GM18868 (cell line): Measurements from ENCODE around the gene CYTH1.
"Not testable (repeated sequence)": the region's sequence is repeated elsewhere in the genome, so short reads cannot be mapped to it uniquely, and the experiment has no call there.

Experiments
- ATAC-seq: cut with Tn5 transposase; IDR thresholded peaks from one replicate; pipeline ENCODE4 v1.9.1; 2021; ENCODE audit warnings: mild to moderate bottlenecking, moderate library complexity; ENCODE audit not compliant: unreplicated experiment

Gene CYTH1

DNA sequence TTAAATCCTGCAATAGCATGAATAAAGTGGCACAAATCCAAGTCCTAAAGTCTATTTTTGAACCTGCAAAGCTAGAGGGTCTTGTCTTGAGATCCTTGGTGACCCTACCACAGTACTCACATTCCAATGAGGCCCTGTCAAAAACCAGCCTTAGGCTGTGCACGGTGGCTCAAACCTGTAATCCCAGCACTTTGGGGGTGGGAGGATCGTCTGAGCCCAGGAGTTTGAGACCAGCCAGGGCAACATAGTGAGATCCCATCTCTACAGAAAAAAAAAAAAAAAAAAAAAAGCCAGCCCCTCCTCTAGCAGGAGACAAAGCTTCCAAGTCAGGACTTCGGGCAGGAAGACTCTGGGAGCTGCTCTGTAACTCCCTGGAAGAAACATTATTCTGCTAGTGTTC, 16.3 kb downstream of the CYTH1 start:
- ATAC-seq: no peak

- ATAC-seq: no peak
Measured at GRCh38 chr17:78764871-78765270, 17.2 kb downstream of the CYTH1 start.

DNA sequence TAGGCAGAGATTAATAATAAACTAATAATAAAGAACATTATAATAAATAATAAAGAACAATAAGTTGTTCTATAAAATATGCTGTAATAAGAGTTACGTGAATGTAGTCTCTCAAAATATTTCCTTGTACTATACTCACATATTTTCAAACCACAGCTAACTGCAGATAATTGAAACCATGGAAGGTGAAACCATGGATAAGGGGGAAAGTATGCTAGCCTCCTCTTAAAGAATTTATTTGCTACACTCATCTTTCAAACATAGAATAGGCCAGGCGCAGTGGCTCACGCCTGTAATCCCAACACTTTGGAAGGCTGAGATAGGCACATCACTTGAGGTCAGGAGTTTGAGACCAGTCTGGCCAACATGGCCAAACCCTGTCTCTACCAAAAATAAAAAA, 18.5 kb downstream of the CYTH1 start:
- no peak for ATAC-seq

GRCh38 chr17:78761789-78762406, 20.2 kb downstream of the CYTH1 start:
- ATAC-seq: no peak

GRCh38 chr17:78759969-78760352, 22.1 kb downstream of the CYTH1 start:
- no peak for ATAC-seq

- ATAC-seq: peak; percentile 70
Measured at GRCh38 chr17:78759203-78759968, 22.7 kb downstream of the CYTH1 start.

DNA sequence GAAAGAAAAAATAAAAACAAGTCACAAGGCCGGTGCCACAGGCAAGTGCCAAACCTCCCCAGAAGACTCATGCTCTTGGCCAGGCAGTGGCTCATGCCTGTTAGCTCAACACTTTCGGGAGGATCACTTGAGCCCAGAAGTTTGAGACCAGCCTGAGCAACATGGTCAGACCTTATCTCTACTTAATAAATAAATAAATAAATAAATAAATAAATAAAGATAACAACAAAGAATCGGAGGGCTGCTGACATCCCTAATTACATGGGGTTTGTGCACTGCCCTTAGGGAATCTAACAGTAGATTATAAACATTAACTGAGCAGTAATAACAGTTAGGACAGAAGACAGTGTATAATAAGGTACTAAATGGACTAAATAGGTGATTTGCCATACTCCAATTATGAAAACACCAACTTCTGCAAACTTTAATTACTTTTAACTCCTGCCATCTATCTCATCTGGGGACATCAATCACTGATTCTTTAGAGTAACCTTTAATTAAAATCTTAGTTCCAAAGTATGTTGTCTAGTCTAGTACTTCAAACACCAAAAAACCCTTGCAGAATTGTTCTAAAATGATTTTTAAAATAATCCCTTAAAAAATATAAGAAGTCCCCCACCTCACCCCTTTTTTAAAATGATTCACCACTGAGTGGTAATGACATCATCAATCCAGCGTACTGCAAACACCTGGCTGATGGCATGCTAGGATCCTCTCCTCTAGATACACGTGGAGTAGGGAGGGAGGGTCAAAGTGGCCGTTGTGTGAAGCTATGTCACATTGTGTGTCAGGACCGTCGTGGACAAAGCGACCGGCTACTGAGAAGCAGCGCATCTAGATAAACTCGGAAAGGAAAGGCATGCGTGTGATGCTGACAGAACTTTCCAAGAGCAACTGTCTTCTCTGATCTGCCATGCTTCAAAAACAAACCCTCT, 28.5 kb downstream of the CYTH1 start:
- no peak for ATAC-seq

DNA sequence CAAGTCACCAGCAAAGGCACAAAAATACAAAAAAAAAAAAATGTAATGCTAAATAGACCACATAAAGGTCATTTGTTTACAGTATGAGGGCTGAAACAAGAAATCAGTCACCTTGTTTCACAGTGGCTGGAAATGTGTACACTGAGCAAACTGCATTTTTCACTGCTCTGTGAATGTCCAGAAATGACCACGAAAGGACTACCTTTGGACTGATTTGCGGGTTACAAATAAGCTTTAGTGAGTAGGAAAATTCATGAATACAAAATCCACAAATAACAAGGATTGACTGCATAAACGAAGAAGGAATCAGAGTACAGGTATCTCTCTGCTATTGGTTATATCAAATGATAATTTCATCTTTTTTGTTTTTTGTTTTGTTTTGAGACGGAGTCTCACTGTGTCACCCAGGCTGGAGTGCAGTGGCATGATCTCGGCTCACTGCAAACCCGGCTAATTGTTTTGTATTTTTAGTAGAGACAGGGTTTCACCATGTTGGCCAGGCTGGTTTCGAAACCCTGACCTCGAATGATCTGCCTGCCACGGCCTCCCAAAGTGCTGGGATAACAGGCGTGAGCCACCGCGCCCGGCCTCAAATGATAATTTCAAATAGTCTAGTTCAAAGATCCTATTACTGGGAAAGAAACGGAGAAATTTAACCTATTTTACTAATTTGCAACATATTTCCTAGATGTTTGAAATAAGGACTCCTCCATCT, 30.5 kb downstream of the CYTH1 start:
- no peak for ATAC-seq

DNA sequence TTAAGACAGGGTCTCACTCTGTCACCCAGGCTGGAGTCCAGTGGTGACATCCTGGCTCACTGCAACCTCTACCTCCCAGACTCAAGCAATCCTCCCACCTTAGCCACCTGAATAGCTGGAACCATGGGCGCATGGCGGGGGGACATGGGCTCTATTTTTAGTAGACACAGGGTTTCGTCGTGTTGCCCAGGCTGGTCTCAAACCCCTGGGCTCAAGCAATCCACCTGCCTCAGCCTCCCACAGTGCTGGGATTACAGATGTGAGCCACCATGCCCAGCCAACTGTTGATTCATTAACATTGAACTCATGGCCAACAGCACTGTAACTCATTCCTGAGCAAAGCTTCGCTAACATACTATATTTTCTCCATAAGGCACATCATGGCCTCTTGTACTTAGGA, 31.1 kb downstream of the CYTH1 start:
- not testable (repeated sequence) for ATAC-seq

DNA sequence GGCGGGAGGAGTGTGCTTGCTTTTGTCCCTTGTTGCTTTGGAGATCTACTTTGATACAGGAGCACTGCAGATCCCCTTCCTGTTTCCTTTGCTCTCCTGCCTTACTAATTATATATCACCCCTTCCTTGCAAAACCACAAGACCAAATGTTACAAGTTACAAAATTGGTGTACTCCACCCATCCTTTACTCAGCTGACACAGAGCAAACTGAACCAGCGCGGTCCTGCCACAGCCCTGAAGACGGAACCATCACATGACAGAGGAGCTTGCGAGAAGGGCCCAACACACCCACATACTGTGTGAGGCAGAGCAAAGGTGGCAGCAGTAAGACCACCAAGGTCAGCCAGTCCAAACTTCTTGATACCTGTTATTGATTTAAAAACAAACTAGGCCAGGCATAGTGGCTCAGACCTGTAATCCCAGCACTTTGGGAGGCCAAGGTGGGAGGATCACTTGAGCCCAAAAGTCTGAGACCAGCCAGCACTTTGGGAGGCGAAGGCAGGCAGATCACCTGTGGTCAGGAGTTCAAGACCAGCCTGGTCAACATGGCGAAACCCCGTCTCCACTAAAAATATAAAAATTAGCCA, 33.2 kb downstream of the CYTH1 start:
- no peak for ATAC-seq

GRCh38 chr17:78748048-78748729, 33.9 kb downstream of the CYTH1 start:
- ATAC-seq: no peak

DNA sequence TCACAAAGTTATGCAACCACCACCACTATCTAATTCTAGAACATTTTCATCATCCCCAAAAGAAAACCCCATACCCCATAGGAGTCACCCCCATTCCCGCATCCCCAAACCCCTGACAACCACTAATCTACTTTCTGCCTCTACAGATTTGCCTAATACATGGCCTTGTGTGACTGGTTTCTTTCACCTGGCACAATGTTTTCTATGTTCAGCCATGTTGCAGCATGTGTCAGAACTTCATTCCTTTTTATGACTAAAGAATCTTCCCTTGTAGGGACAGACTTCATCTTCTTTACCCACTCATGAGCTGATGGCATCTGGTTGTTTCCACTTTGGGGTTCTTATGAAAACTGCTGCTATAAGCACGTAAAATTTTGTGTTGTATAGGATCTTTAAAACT, 34.6 kb downstream of the CYTH1 start:
- no peak for ATAC-seq

DNA sequence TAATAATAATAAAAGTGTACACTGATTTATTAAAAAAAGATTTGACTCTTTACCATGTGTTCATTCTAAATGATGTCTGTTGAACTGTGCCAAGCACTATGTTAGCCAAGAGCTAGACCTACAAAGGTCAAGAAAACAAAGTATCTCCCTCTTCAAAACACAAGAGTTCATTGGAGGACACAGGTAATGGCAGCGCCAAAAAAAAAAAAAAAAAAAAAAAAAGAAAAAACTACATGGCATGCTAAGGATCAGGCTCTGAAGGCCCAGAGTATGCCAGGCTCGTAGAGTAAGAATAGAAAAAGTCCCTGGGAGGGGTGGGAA, 35.2 kb downstream of the CYTH1 start:
- ATAC-seq: no peak

DNA sequence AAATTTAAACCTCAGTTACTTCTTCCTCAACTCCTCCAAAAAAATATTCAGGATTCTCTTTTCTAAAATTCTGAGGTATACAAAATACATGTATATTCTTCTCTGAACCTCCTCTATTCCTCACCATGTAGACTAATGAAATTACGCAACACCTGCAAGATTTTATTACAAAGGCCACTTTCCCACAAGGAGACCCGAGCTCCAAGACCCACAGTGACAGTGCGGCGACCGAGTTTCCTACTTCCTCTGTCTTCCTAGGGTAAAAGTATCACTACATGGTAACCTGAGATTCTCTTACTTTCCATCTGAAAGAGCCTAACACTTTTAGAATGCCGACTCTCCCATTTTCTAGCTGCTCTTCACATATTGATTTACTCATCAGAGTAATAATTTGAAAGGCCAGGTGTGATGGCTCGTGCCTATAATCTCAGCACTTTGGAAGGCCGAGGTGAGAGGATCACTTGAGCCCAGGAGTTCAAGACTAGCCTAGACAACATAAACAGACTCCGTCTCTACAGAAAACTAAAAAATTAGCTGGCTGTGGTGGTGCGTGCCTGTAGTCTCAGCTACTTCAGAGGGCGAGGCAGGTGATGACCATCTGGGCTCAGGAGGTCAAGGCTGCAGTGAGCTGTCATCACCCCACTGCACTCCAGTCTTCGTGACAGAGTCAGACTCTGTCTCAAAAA, 35.7 kb downstream of the CYTH1 start:
- no peak for ATAC-seq

- no peak for ATAC-seq
Measured at GRCh38 chr17:78745407-78746088, 36.5 kb downstream of the CYTH1 start.

- no peak for ATAC-seq
Measured at GRCh38 chr17:78742901-78743300, 39.2 kb downstream of the CYTH1 start.

DNA sequence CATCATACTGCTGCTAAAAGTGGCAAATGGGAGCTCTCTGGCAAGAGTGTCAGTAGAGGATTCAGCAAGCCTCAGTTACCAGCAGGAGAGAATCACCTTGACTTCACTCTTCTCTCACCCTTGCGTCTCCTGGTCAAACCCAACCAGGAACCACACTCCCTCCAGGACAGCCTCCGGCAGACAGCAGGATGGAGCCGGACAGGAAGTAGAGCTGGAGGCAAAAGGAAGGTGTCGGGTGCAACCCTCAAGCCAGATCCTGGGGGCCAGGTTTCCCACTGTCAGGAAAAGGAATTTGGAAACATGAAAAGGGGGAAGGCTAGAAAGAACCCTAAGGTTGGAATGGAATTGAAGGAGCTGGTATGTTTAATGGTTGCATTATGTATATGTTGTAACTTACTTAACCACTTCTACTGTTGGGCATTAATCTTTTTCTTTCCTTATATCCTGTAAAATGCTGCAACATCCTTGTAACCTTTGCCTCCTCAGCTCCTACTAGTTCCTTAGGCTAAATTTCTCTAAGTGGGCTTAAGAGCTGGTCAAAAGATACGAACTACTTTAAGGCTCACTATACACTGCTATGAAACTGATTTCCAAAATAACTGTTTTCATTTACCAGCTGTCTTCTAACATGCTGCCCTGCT, 40.3 kb downstream of the CYTH1 start:
- ATAC-seq: no peak

- no peak for ATAC-seq
Measured at GRCh38 chr17:78739331-78739931, 42.6 kb downstream of the CYTH1 start.
